ENCODE measurements around the gene GPR132. TPM values are rescaled to one million over a fixed set of nuclear protein-coding genes. Genes with fewer than 3 reads are reported as not detected.

GPR132 gene
- total and polyA plus RNA-seq, 2 of the 8 experiments (the other 6 are each of a cell fraction or from before 2014, with no cell fraction given): 0.11 TPM; not detected in 1

DNA sequence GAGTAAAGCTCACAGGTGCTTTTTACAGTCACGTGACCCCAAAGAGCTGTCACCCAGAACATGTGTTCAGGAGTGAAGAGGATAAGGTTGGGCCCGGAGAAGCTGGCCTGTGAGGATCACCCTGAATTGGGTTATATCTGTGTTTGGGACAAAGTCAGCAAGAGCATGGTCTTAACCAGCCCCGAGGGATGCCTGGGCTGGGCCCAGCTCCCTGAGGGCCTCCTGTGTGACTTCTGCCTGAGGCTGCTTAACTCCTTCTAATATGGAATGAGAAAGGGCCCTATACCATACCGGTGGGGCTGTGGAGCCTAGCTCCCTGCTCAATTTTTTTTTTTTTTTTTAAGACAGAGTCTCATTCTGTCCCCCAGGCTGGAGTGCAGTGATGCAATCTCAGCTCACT lies 46.8 kb downstream of the GPR132 start (continued):
- TF ChIP-seq TAF7 (optimal IDR thresholded peaks at IDR 0.05; ENCODE audit: borderline replicate concordance, low read depth, low read length) (no peak), GTF2F1 (IDR thresholded peaks at IDR 0.05; ENCODE audit: borderline replicate concordance, low read depth, low read length) (no peak), BCL11A (IDR thresholded peaks at IDR 0.05; ENCODE audit: low read depth in 2 of 2, low read length in 2 of 2) (no peak), RXRA (IDR thresholded peaks at IDR 0.05; ENCODE audit: insufficient read depth, low read depth, low read length) (no peak), POU5F1 (IDR thresholded peaks at IDR 0.05; ENCODE audit: low read depth, low read length) (no peak), CHD1 (IDR thresholded peaks at IDR 0.05; ENCODE audit: low read depth, low read length) (no peak), SAP30 (IDR thresholded peaks at IDR 0.05; ENCODE audit: insufficient read depth, insufficient replicate concordance, low read length) (no peak), TAF1 (IDR thresholded peaks at IDR 0.05; ENCODE audit: low read depth, low read length) (no peak)
- TF ChIP-seq, protein P1, sequence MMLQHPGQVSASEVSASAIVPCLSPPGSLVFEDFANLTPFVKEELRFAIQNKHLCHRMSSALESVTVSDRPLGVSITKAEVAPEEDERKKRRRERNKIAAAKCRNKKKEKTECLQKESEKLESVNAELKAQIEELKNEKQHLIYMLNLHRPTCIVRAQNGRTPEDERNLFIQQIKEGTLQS (IDR thresholded peaks at IDR 0.05; ENCODE audit: insufficient read depth, low read depth, low read length): no peak

Measured in H1 (cell line).